Measurements from ENCODE around the gene CHRM1.
A peak's percentile ranks its signal among the peaks of the same experiment; 100 is the strongest.

CHRM1 gene

DNA sequence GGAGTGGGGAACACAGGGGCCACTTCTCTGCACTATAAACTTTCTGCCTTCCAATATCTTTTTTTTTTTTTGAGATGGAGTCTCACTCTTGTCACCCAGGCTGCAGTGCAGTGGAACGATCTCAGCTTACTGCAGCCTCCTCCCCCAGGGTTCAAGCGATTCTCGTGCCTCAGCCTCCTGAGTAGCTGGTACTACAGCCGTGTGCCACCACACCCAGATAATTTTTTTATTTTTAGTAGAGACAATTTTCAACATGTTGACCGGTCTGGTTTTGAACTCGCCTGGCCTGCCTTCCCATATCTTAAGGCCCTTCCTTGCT is 38.8 kb downstream of the CHRM1 start:
- peak overlapping the region; percentile 97 to 99 for H3K27ac ChIP-seq
- H3K4me3 ChIP-seq: peak overlapping the region; percentile 91
- TF ChIP-seq, protein P1, sequence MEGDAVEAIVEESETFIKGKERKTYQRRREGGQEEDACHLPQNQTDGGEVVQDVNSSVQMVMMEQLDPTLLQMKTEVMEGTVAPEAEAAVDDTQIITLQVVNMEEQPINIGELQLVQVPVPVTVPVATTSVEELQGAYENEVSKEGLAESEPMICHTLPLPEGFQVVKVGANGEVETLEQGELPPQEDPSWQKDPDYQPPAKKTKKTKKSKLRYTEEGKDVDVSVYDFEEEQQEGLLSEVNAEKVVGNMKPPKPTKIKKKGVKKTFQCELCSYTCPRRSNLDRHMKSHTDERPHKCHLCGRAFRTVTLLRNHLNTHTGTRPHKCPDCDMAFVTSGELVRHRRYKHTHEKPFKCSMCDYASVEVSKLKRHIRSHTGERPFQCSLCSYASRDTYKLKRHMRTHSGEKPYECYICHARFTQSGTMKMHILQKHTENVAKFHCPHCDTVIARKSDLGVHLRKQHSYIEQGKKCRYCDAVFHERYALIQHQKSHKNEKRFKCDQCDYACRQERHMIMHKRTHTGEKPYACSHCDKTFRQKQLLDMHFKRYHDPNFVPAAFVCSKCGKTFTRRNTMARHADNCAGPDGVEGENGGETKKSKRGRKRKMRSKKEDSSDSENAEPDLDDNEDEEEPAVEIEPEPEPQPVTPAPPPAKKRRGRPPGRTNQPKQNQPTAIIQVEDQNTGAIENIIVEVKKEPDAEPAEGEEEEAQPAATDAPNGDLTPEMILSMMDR (IDR thresholded peaks at IDR 0.05): no peak
- no peak for DNase-seq (ENCODE audit: low spot score)

DNA sequence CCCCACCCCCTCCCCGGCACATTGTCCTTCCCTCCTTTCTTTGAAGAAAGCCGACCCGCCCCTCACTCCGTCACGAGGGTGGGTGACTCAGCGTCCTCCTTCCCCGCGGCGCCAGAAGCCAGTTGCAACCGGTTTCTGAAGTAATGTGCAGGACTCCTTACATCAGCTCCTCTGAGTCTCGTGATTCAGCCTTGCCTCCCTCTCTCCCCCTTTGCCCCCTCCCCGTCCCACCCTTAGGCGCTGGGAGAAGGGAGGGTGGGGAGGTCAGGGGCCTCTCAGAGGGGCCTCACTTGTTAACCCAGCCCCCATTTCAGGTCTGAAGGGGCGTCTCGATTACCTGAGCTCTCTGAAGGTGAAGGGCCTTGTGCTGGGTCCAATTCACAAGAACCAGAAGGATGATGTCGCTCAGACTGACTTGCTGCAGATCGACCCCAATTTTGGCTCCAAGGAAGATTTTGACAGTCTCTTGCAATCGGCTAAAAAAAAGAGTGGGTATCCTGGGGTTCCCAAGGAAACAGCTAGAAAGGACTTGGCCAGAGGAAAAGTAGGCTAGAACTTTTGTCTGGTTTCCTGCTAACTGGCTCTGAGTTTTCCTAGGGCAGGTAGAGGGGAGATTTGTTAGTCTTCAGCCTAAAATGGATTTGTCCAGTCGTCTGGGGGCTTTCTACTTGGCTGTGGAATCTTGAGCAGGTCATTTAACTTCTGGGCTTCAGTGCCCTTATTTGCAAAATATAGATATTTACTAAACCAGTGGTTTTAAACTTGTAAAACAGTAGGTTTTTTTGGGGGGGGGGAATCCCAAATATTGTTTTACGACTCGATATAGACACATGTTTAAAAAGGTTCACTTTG is 39.4 kb downstream of the CHRM1 start:
- TF ChIP-seq, protein P1 (IDR thresholded peaks at IDR 0.05): no peak
- H3K4me3 ChIP-seq: peak overlapping the region; percentile 91
- DNase-seq (ENCODE audit: low spot score): peak; percentile 99
- H3K27ac ChIP-seq: peak overlapping the region; percentile 97 to 99

DNA sequence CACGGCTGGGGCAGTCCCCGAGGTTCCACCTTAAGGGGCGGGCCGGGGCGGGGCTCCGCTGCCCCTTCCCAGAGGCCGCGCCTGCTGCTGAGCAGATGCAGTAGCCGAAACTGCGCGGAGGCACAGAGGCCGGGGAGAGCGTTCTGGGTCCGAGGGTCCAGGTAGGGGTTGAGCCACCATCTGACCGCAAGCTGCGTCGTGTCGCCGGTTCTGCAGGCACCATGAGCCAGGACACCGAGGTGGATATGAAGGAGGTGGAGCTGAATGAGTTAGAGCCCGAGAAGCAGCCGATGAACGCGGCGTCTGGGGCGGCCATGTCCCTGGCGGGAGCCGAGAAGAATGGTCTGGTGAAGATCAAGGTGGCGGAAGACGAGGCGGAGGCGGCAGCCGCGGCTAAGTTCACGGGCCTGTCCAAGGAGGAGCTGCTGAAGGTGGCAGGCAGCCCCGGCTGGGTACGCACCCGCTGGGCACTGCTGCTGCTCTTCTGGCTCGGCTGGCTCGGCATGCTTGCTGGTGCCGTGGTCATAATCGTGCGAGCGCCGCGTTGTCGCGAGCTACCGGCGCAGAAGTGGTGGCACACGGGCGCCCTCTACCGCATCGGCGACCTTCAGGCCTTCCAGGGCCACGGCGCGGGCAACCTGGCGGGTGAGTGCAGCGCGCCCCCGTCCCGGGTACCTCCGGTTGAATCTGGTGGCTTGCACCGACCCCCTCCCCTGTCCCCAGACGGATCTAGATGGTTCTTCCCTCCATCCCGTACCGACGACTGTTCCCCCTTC is 40.2 kb downstream of the CHRM1 start, which contains the start of gene SLC3A2:
Gene SLC3A2 (plus strand): TSS at position 94 of the 776 bp plus-strand sequence. CDS start 128 bp downstream, at position 222.
- no peak for DNase-seq (ENCODE audit: low spot score)
- Histone ChIP-seq H3K27ac (peak within 1 kb of the TSS; percentile 97 to 99), H3K4me3 (peak within 1 kb of the TSS; percentile 91)
- TF ChIP-seq, protein P1 (IDR thresholded peaks at IDR 0.05): peak; percentile 51

DNA sequence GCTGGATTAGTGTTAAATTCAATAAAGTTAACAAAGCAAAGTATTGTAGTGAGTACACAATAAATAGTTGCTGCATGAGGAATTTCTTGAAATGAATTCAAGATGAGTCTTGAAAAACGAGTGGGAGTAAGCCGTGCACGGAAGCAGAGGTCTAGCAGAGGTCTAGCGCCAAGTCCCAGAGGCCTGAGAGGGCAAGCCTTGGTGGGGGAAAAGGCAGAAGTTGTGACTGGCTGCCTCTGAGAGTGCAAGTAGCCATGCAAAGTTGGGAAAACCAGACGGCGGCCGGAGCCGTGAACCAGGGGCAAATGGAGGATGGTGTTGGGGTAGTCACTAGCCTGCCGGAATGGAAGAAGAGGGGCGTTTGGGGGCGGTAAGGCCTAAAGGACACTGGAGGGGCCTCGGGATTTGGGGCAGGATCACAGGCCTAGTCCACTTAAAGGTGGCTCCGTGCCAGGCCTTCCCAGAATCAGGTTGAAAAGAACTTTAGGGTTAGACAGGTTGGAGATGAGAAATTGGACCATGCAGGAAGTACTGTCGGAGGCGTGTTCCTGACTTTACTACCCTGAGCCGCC is 40.8 kb downstream of the CHRM1 start:
- TF ChIP-seq, protein P1 (IDR thresholded peaks at IDR 0.05): no peak
- peak; percentile 94 for DNase-seq (ENCODE audit: low spot score)
- H3K4me3 ChIP-seq: peak overlapping the region; percentile 91
- H3K27ac ChIP-seq: peak overlapping the region; percentile 97 to 99

DNA sequence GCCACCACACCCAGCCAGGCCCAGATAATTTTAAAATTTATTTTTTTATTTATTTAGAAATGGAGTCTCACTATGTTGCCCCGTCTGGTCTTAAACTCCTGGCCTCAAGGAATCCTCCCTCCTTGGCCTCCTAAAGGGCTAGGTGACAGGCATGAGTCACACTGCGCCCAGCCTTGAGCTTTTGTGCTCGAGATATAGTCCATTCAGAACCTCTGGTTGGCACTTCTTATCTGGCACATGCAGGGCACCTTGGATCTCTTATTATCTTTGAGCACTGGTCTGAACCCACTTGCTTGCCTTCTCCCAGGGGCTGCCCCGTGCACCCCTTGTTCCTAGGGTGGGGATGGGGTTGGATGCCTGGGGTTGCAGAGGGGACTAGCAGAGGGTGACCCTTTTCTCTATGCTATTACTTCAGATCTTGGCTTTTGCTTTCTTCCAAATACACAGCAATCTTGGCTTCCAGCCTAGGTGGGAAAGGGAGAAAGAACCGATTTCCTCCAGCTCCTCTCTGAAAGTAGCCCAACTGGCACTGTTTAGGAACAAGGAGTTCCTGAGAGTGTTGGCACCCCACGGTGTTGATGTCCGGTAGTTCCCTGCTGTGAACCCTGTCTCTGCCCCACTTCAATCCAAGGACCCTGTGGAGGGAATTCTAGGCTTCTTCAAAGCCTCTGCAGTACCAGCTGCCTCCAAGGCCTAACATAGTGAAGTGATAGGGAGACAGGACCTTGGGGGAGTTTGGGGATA is 41.8 kb downstream of the CHRM1 start:
- DNase-seq (ENCODE audit: low spot score): no peak
- H3K4me3 ChIP-seq: peak overlapping the region; percentile 91
- TF ChIP-seq, protein P1 (IDR thresholded peaks at IDR 0.05): no peak
- peak overlapping the region; percentile 97 to 99 for H3K27ac ChIP-seq

DNA sequence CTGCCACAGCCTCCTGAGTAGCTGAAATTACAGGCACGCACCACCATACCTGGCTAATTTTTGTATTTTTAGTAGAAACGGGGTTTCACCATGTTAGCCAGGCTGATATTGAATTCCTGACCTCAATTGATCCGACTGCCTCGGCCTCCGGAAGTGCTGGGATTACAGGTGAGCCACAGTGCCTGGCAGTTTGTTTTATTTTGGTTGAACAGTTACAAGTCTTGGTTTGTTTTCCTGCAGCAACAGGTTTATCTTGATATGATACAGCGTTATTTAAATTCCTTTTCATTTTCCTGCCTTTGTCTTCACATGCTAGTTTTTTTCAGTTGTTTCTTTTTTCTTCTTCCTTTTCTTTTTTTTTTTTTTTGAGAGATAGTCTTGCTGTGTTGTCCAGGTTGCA is 44.5 kb downstream of the CHRM1 start:
- H3K27ac ChIP-seq: no peak overlapping the region
- TF ChIP-seq, protein P1 (IDR thresholded peaks at IDR 0.05): no peak
- H3K4me3 ChIP-seq: no peak overlapping the region
- no peak for DNase-seq (ENCODE audit: low spot score)
